Measurements from ENCODE around the gene HBG2. TPM values are rescaled to one million over a fixed set of nuclear protein-coding genes. Genes with fewer than 3 reads are reported as not detected.
"Not testable (repeated sequence)": the region's sequence is repeated elsewhere in the genome, so short reads cannot be mapped to it uniquely, and the experiment has no call there.

Gene HBG2
- not detected in 2 replicates for total RNA-seq

DNA sequence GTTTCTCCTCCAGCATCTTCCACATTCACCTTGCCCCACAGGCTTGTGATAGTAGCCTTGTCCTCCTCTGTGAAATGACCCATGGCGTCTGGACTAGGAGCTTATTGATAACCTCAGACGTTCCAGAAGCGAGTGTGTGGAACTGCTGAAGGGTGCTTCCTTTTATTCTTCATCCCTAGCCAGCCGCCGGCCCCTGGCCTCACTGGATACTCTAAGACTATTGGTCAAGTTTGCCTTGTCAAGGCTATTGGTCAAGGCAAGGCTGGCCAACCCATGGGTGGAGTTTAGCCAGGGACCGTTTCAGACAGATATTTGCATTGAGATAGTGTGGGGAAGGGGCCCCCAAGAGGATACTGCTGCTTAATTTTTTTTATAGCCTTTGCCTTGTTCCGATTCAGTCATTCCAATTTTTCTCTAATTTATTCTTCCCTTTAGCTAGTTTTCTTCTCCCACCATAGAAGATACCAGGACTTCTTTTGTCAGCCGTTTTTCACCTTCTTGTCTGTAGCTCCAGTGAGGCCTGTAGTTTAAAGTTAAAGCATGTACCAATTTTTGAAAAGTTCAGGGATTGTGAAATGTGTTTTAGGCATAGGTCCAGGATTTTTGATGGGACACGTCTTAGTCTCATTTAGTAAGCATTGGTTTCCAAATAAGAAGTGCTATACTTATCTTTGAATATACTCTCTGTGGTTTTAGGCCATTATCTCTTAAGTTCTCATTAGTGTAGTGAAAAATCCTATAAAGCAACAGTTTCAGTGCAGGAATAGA is at the start of gene HBG2:
TSS of gene HBG2 (minus strand) at position 136 of the 768 bp plus-strand sequence. CDS start at position 83, 53 bp downstream.
- not testable (repeated sequence) for DNase-seq (ENCODE audit: low read depth in 2 of 2)

DNA sequence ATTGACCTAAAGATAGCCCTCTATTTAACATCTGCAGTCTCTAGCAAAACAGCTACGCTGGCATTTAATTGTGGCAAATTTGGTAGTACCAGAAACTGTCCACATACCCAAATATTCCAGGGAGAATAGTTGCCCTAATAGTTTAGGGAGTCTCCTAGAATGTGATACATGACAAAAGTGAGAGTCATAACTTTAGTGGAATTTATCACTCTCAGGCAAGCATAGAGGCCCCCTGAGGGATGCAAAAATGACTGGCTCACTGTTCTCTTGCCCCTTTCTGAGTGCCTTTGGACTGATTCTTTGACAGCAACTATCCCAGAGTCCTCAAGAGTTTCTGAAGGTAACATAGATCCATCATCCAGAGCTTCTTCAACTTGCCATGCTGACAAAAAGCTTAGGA is 49.5 kb upstream of the HBG2 start:
- DNase-seq (ENCODE audit: low read depth in 2 of 2), result no peak

DNA sequence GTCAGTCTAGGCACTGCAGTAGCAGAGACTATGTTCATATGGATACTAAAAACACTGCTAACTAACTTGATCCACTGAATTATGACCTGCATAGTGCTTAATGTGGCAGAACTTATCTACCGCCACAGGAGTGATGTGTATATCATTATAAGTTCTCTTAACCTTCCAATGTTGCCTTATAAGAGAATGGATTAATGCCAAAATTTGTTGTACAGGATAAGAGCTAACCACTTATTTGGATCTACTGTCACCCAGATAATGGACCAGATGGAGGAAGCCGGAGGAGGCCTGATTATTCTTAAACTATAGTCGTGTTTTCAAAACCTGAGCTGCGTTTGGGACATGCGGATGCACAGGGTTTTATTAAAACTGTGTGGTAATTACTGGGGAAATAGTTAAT is 49.0 kb upstream of the HBG2 start:
- no peak for DNase-seq (ENCODE audit: low read depth in 2 of 2)

DNA sequence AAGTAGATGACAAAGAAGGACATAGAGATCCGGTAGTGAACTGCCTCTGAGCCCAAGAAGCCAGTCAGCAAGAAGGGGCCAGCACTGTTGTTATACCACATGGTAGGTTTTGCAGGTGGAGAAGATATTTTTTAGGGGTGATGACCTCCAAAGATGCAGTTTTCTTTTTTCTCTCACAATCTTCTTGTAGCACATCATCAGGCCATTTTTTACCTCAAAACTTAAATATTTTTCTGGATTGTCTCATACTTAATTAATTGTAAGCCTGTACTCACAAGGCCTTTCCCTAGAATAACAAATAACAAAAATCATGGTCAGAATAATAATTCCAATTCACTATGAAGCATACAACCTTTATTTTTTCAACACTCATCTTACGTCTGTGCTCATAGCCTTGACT is 47.3 kb upstream of the HBG2 start, which contains the start of gene OR51B4:
TSS of gene OR51B4 (minus strand) at position 101 of the 400 bp plus-strand sequence. CDS start at position 101, 0 bp downstream.
- DNase-seq (ENCODE audit: low read depth in 2 of 2), result no peak

DNA sequence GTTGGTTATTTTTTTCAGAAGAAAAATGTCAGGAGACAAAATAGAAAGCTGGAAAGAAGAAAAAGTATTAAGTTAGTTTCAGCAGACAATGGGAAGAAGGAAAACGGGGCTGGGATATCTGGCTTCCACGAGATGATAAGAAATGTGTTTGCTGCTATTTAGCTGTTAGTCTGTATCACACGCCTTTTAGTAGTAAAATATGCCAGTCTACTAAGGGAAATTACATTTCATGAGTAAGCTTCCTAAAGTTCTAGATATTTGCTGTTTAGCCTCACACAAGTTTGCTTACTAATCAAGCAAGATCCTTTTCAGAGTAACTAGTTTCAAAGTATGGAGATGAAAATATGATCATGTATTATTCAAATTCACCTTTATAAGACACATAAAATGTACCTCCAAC is 45.7 kb upstream of the HBG2 start:
- DNase-seq (ENCODE audit: low read depth in 2 of 2), result peak in 1 of 2 donors; percentile 54

DNA sequence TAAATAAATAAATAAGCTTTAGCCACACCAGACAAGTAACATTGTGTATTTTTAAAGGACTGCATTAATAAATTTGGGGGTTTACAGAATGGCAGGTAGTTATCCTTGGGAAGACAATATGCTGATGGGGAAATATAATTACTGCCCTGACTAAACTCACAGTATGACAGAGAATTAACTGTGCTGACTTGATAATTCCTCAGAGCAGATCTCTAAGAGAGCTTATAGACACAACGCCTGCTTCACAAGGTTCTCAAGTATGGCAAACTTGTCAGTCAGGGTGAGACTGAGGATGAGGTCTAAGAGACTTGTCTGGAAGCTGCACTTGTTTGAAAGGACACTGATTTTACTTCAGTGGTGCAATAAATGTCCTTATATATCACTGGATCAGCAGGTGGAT is 43.9 kb upstream of the HBG2 start:
- no peak for DNase-seq (ENCODE audit: low read depth in 2 of 2)

DNA sequence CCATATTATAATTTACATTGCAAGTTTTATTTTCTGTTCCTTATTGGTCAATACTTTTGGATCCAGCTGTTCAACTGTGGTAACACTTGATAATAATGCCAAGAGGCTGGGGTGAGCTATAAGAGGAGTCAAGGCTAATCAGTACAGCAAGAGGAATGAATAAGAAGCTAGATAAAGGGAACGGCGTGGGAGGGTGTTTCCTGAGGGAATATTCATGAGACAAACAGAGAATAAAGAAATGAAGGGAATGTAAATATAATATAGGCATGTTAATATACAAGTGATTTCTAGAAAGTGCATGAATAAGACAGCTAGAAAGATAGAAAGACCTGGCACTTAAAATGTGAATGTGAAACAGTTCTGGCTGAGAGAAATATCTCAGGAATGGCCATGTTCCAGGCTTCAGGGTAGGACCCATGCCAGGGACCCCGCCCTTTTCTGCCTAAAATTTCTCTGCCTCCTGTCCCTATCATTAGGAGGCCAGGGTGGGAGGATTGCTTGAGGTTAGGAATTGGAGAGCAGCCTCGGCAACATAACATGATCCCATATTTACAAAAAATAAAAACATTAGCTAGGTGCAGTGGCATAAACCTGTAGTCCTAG is 43.2 kb upstream of the HBG2 start:
- DNase-seq (ENCODE audit: low read depth in 2 of 2), result no peak

DNA sequence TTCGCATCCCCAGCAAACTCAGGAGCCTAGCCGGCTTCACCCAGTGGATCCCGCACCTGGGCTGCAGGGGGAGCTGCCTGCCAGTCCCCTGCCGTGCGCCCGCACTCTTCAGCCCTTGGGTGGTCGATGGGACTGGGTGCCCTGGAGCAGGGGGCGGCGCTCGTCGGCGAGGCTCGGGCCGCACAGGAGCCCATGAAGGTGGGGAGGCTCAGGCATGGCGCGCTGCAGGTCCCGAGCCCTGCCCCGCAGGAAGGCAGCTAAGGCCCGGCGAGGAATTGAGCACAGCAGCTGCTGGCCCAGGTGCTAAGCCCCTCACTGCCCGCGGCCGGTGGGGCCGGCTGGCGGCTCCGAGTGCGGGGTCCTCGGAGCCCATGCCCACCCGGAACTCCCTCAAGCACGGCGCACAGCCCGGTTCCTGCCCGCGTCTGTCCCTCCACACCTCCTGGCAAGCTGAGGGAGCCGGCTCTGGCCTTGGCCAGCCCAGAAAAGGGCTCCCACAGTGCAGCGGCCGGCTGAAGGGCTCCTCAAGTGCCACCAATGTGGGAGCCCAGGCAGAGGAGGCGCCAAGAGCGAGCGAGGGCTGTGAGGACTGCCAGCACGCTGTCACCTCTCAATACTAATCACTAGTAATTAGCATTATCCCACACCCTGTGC is 39.9 kb upstream of the HBG2 start:
- DNase-seq (ENCODE audit: low read depth in 2 of 2), result not testable (repeated sequence)

DNA sequence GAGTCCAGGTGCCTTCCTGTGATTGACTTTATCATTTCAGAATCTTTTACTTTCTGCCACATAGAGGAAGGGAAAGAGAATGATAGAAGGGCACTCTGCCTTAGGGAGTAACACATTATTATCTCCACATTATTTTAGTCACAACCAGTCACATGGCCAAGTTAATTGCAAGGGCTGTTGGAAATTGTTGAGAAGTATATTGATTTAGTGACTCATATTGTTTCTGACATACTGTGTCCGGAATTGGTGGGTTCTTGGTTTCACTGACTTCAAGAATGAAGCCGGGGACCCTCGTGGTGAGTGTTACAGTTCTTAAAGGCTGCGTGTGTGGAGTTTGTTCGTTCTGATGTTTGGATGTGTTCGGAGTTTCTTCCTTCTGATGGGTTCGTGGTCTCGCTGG is 38.4 kb upstream of the HBG2 start:
- DNase-seq (ENCODE audit: low read depth in 2 of 2), result no peak

DNA sequence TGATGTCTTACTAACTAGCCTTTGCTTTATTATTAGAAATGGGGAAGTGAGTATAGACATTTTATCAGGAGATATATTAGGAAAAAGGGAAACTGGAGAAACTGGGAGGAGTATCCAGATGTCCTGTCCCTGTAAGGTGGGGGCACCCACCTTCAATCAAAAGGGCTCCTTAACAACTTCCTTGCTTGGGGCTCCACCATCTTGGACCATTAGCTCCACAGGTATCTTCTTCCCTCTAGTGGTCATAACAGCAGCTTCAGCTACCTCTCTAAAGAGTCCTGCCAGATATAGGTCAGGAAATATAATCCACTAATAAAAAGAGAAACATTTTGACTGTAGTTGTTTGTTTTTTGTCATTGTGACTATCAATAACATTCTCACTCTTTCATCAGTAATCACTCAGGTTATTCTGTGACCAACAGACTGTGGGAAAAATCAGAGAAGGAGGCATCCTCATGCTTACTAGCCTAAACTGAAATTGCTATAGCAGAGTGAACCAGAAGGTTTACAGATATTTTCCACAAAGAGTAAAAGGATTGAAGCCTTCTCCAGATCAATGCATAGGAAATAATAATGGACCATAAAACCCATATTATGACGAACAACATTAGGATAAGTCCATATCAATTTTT is 36.7 kb upstream of the HBG2 start:
- DNase-seq (ENCODE audit: low read depth in 2 of 2), result peak; percentile 21 to 50

DNA sequence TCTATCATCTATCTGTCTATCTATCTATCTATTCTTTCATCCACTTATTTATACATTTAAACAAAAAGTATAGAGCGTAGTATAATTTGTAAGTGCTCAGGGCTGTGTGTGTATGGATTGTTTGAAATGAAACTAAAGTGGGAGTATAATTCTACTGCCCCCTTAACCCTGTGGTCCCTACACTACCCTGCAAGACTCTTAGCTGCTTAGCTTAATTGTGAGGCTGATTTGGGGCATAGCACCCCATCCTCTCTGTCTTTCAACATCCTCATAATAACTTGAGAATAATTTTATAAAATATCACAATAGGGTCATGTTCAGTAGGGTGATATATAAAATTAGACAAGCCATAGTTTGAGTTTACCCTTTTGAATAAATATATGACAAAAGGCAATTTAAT is 35.5 kb upstream of the HBG2 start:
- no peak for DNase-seq (ENCODE audit: low read depth in 2 of 2)

DNA sequence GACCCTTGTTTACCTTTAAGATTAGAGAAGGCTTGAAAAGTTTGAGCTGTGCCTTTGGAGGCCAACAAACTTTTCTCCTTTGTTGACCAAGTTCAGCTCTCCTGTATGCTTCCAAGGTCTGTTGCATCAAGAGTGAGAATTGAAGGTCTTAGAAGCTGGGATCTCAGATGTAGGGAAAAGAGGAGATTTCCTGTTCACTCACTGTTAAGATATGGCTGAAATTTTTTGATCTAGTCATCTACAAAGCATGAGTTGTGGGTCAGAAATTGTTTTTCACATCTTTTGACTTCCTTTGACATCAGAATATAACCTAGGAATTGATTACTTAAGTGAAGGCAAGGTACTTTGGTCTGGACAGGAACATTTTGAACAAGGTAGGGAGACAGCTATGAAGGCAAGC is 35.1 kb upstream of the HBG2 start:
- no peak for DNase-seq (ENCODE audit: low read depth in 2 of 2)

DNA sequence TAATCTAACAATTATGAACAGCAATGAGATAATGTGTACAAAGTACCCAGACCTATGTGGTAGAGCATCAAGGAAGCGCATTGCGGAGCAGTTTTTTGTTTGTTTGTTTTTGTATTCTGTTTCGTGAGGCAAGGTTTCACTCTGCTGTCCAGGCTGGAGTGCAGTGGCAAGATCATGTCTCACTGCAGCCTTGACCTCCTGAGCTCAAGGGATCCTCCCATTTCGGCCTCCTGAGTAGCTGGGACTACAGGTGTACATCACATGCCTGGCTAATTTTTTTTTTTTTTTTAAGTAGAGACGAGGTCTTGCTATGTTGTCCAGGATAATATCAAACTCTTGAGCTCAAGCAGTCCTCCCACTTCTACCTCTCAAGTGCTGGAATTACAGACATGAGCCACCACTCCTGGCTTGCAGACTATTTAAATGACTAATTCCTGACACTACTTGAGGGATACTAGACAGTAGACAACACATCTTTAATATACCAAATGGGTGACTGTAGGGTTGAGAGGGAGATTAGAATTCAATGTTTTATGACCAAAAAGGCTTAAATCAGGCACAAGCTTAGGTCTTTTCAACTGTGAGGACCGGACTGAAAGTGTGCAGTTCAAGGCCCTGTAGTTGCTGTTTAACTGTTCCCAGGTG is 34.4 kb upstream of the HBG2 start:
- DNase-seq (ENCODE audit: low read depth in 2 of 2), result no peak

DNA sequence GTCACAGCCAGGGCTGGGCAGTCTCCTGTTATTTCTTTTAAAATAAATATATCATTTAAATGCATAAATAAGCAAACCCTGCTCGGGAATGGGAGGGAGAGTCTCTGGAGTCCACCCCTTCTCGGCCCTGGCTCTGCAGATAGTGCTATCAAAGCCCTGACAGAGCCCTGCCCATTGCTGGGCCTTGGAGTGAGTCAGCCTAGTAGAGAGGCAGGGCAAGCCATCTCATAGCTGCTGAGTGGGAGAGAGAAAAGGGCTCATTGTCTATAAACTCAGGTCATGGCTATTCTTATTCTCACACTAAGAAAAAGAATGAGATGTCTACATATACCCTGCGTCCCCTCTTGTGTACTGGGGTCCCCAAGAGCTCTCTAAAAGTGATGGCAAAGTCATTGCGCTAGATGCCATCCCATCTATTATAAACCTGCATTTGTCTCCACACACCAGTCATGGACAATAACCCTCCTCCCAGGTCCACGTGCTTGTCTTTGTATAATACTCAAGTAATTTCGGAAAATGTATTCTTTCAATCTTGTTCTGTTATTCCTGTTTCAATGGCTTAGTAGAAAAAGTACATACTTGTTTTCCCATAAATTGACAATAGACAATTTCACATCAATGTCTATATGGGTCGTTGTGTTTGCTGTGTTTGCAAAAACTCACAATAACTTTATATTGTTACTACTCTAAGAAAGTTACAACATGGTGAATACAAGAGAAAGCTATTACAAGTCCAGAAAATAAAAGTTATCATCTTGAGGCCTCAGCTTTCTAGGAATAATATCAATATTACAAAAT is 33.7 kb upstream of the HBG2 start:
- DNase-seq (ENCODE audit: low read depth in 2 of 2), result no peak

DNA sequence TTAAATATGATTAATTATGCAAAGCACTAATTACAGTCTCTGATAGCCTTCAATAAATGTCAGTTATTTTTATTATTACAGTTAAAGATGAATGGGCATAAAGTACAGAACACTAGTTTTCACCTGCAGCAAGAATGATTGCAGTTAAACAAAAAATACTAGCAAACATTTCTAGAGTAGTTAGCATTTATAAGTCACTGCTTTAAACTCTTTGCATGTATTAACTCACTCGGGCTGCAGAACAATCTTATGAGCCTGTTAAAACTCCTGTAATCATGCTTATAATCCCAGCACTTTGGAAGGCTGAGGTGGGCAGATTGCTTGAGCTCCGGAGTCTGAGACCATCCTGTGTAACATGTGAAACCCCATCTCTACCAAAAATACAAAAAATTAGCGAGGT is 32.3 kb upstream of the HBG2 start:
- DNase-seq (ENCODE audit: low read depth in 2 of 2), result no peak

DNA sequence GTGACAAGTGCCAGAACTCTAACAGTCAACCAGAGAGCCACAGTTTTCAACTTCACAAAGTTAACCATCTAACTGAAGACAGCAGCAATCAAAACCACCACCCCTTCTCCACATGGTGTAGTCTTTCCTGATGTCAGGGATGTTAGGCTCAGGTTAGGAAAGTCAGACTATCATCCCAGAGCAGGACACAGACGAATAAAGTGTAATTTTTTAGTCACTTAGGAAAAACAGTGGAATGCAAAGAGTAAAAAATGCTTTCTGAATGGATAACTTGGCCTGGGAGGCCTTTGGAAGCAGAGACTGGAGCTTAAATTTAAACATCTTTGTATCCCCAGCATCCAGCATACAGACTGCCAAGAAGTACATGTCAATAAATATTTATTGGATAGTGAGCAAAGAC is 31.8 kb upstream of the HBG2 start:
- no peak for DNase-seq (ENCODE audit: low read depth in 2 of 2)

DNA sequence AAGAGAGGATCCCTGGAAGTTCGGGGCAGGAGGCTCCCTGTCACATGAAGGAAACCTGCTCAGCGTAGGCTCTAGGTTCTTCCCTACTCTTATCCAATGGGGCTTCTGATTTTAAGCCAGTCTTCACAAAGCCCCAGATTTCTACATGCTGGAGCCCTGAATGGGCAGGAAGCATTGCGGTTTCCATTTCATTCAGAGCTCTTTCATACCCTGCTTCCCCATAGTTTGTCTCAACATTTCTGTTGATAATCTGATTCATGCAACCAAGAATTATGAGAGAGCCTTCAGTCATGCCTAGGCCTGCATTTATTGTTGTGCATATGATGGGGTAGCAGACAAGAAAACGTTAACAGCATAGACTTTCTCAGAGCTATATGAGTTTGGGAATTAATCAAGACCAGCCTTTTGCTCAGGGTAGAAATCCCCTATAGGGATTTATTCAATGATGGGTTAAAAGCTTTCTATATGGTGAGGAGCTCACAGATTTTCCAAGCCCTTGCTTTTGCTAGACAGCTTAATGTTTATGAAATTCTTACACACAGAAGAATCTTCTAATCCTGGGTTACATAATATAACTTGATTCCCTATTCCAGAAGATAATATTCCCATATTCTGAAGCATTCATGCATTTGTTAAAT is 31.2 kb upstream of the HBG2 start:
- peak in 1 of 2 donors; percentile 9 for DNase-seq (ENCODE audit: low read depth in 2 of 2)

DNA sequence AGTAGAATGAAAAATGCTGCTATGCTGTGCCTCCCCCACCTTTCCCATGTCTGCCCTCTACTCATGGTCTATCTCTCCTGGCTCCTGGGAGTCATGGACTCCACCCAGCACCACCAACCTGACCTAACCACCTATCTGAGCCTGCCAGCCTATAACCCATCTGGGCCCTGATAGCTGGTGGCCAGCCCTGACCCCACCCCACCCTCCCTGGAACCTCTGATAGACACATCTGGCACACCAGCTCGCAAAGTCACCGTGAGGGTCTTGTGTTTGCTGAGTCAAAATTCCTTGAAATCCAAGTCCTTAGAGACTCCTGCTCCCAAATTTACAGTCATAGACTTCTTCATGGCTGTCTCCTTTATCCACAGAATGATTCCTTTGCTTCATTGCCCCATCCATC is 30.1 kb upstream of the HBG2 start:
- DNase-seq (ENCODE audit: low read depth in 2 of 2), result no peak

DNA sequence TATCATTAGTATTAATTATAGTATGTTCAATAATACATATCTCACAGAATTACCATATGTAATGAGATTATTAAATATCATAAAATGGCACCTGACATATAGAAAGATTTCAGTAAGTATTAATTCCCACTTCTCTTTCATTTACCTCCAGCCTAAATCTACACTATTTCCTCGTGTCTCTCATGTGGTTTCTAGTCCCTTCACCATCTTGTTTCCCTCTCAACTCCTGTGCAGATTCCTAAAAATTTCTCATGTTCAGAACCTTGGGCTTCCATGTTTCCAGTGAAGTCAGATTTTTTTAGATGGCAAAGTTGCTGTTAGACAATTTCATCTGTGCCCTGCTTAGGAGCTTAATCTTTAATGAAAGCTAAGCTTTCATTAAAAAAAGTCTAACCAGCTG is 29.3 kb upstream of the HBG2 start:
- DNase-seq (ENCODE audit: low read depth in 2 of 2), result no peak

DNA sequence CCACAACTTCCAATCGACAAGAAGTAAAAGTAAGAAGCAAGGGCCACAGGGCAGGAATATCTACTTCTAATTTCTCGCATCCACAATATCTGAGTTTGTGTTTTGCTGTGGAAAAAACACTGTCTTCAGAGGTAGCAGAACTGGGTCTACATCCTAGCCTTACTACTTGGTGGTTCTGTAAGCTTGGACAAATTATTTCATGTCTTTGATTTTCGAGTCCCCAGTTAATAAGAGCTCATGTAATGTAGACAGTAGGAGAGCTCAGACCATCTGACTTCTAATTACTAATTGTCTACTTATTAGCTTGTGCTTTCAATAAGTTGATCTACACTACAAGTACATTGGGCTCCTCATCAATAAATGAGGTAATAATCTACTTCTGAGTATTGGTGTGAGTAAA is 28.5 kb upstream of the HBG2 start:
- no peak for DNase-seq (ENCODE audit: low read depth in 2 of 2)

All from lung microvascular endothelial cell (primary cell).